Esophagus mucosa (tissue), 1 donor: ENCODE measurements around the gene YJU2. TPM values are rescaled to one million over a fixed set of nuclear protein-coding genes. Genes with fewer than 3 reads are reported as not detected.
A peak's percentile ranks its signal among the peaks of the same experiment; 100 is the strongest.
"Not testable (repeated sequence)": the region's sequence is repeated elsewhere in the genome, so short reads cannot be mapped to it uniquely, and the experiment has no call there.

Source experiments
- ATAC-seq: fragments of 200-7000 bp; cut with Tn5 transposase; one replicate; pipeline ENCODE4 v1.9.1; 2020
- total RNA-seq: library from RNA; stranded (reverse); gene quantifications from one replicate; pipeline ENCODE4 v1.2.4, GENCODE V29; 2023
- donor health status: DM: yes; HTN: yes; CAD: no.

Gene YJU2
- total RNA-seq, 1 donor from 2014 or later, result 20.1 TPM

- ATAC-seq, result peak; percentile 12
Measured at GRCh38 chr19:4229179-4229931, 17.5 kb upstream of the YJU2 start, which contains the start of gene EBI3. EBI3 (plus strand) TSS chr19:4229523; CDS start chr19:4229551, 28 bp downstream.

DNA sequence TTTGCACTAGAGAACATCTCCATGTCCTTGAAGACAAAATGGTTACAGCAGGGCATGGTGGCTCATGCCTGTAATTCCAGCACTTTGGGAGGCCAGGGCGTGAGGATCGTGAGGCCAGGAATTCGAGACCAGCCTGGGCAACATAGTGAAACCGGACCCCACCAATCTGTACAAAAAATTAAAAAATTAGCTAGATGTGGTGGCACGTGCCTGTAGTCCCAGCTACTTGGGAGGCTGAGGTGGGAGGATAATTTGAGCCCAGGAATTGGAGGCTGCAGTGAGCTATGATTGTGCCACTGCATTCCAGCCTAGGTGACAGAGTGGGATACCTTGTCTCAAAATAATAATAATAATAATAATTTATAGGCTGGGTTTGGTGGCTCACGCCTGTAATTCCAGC is 16.6 kb upstream of the YJU2 start:
- ATAC-seq, result not testable (repeated sequence)

DNA sequence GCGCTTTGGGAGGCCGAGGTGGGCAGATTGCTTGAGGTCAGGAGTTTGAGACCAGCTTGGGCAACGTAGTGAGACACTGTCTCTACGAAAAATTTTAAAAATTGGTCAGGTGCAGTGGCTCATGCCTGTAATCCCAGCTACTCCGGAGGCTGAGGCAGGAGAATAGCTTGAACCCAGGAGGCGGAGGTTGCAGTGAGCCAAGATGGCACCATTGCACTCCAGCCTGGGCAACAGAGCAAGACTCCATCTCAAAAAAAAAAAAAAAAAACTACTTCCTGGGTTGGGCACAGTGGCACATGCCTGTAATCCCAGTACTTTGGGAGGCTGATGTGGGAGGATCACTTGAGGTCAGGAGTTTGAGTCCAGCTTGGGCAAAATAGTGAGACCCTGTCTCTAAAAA is 15.4 kb upstream of the YJU2 start:
- not testable (repeated sequence) for ATAC-seq

- ATAC-seq, result not testable (repeated sequence)
Measured at GRCh38 chr19:4232139-4232538, 14.7 kb upstream of the YJU2 start.

DNA sequence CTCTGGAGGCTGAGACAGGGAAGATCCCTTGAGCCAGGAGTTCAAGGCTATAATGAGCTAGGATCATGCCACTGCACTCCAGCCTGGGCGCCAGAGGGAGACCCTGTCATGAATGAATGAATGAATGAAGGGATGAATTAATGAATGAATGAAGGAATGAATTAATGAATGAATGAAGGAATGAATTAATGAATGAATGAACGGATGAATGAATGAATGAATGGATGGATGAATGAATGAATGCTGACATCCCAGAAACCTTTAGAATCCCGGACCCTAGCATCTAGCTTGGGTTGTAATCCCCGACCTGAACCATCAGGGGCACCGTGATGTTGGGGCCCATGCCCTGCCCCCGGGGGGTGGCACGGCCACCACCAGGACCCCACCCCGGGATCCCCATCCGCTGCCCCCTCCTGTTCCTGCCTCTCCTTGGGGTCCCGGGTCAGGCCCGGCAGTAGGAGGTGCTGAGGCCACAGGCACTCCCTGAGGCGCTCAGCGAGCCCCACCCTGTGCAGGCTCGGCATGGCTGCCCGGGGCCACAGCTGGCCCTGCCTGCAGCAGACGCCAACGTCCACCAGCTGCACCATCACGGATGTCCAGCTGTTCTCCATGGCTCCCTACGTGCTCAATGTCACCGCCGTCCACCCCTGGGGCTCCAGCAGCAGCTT is 14.1 kb upstream of the YJU2 start:
- ATAC-seq, result peak; percentile 18

DNA sequence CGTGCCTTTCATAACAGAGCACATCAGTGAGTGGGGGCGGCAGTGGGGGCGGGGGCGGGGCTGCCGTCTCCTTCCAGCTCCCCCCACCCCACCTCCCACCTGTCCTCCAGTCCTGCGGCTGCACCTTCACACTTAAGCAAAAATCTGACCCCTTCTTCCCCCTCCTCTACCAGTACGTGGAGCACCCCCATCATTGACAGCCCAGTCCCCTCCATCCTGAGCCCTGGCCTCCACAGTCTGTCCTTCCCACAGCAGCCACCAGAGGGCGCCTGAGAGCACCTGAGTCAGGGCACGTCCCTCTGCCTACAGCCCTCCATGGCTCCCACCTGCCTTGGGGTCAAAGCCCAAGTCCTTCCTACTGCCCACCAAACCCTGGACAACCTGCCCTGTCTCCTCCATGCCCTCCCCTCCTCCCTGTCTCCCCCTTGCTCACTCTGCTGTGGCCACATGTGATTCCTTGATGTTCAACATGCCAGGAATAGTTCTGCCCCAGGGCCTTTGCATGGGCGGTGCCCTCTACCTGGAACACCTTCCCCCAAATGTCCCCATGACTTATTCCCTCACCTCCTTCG is 13.5 kb upstream of the YJU2 start:
- ATAC-seq, result peak; percentile 55

DNA sequence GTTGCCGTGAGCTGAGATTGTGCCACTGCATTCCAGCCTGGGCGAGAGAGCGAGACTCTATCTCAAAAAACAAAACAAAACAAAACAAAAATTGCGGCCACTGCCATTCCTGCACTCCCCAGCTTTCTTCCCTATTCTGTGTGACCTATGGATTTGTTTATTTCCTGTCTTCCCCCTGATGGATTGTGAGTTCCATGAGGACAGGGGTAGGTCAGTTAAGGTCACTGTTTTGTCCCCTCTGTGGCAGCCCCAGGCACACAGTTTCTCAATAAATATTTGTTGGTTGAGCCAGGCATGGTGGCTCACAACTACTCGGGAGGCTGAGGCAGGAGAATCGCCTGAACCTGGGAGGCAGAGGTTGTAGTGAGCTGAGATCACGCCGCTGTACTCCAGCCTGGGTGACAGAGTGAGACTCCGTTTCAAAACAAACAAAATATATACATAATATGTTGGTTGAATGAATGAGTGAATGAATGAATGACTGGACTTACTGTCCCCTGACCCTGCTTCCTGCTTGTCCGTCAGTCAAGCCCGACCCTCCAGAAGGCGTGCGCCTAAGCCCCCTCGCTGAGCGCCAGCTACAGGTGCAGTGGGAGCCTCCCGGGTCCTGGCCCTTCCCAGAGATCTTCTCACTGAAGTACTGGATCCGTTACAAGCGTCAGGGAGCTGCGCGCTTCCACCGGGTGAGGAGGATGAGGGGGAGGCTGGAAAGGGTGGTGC is 12.6 kb upstream of the YJU2 start:
- no peak for ATAC-seq

DNA sequence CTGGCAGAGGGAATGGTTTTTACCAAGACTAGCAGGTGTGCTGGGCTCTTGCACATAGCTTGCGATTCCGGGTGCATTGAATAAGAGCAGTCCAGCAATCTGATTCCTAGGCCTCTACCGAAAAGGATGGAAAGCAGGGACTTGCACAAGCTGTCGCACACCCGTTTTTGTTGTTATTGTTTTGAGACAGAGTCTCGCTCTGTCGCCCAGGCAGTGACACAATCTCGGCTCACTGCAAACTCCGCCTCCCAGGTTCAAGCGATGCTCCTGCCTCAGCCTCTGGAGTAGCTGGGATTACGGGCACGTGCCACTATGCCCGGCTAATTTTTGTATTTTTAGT is 12.0 kb upstream of the YJU2 start:
- no peak for ATAC-seq

DNA sequence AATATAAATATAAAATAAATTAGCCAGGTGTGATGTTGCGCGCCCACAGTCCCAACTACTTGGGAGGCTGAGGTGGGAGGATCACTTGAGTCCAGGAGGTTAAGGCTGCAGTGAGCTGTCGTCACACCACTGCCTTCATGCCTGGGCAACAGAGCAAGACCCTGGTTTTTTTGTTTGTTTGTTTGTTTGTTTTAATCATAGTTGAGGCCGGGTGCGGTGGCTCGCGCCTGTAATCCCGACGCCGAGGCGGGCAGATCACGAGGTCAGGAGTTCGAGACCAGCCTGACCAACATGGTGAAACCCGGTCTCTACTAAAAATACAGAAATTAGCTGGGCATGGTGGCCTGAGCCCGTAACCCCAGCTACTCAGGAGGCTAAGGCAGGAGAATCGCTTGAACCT is 9.4 kb upstream of the YJU2 start:
- ATAC-seq, result not testable (repeated sequence)

DNA sequence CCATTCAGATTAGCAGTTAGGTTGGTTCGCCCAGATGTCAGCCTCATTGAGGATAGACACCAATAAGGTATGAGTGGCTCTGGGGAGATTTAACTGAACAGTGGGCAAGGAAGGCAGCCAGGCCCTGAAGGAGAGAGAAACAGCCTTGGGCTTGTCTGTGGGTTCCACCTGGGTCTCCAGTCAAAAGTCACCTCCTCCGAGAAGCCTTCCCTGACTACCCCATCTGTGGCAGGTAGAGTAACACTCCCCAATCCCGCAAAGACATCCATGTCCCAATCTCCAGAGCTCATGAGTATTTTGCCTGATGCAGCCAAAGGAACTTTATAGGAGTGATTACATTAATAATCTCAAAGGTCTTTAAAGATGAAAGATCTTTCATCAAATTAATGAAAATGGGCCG is 8.0 kb upstream of the YJU2 start:
- no peak for ATAC-seq

DNA sequence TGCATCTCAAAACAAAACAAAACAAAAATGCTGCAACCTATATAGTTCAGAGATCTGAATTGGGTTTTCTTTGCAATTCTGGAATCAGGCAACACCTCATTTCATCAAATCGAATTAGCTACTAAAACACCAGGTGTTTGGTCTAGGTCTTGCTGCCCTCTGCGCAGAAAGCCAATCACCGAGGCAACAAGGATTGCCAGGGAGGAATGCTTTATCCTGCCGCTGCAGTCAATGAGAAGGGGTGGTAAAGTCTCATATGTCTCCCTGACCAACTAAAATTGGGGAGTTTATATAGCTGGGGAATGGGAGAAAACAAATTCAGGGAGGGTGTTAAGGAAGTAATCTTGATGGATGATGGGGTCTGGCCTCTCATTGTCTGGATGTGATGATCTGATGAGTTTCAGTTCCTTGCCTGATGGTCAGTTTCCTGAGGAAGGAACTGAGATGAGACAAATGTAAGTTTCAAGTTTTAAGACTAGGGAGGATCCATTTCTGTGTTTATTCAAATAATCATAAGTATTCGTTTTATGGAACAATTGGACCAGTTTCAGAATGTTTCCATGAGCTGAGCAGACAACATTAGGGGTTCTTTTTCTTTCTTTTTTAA is 5.0 kb upstream of the YJU2 start:
- ATAC-seq, result no peak

DNA sequence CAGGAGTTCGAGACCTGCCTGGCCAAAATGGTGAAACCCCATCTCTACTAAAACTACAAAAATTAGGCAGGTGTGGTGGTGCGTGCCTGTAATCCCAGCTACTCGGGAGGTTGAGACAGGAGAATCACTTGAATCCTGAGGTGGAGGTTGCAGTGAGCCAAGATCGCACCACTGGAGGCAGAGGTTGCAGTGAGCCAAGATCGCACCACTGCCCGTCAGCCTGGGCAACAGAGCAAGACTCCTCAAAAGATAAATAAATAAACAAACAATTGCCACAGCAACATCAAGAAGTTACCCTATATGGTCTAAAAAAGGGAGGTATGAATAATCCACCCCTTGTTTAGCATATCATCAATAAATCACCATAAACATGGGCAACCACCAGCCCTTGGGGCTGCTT is 942 bp upstream of the YJU2 start:
- not testable (repeated sequence) for ATAC-seq

- ATAC-seq, result no peak
Measured at GRCh38 chr19:4256563-4256962, 9.7 kb downstream of the YJU2 start.

- ATAC-seq, result no peak
Measured at GRCh38 chr19:4257025-4257424, 10.1 kb downstream of the YJU2 start.

GRCh38 chr19:4258181-4258580 is 11.3 kb downstream of the YJU2 start:
- peak; percentile 12 for ATAC-seq

- ATAC-seq, result no peak
Measured at GRCh38 chr19:4260613-4261191, 13.8 kb downstream of the YJU2 start.

GRCh38 chr19:4264812-4265211 is 17.9 kb downstream of the YJU2 start:
- ATAC-seq, result no peak

- no peak for ATAC-seq
Measured at GRCh38 chr19:4266253-4267000, 19.5 kb downstream of the YJU2 start.

- peak; percentile 65 for ATAC-seq
Measured at GRCh38 chr19:4267101-4267900, 20.4 kb downstream of the YJU2 start.

GRCh38 chr19:4267901-4268815 is 21.3 kb downstream of the YJU2 start:
- no peak for ATAC-seq
